WERI-Rb-1 (cell line): ENCODE measurements around the gene DNAH7.

Experiments used
- DNase-seq: peaks from one replicate; pipeline ENCODE4 v3.0.0-alpha.2; 2020
- H3K27ac ChIP-seq: fragments of 250-450 bp; sonication (Bioruptor Pico); 2 replicates; pipeline ENCODE4 v1.5.1; 2020; ENCODE audit warnings: mild to moderate bottlenecking, moderate library complexity
- H3K27me3 ChIP-seq: fragments of 250-450 bp; sonication (Bioruptor Pico); 2 replicates; pipeline ENCODE4 v1.5.1; 2021; ENCODE audit warnings: mild to moderate bottlenecking, low read depth, moderate library complexity; ENCODE audit not compliant: insufficient read depth, severe bottlenecking
- H3K36me3 ChIP-seq: fragments of 250-450 bp; sonication (Bioruptor Pico); 2 replicates; pipeline ENCODE4 v1.5.1; 2020; ENCODE audit warnings: mild to moderate bottlenecking, moderate library complexity
- H3K4me3 ChIP-seq: 2 replicates; pipeline ENCODE4 v1.5.1; 2011; ENCODE audit warnings: low read depth, mild to moderate bottlenecking, control low read depth, low read length
- H3K9me3 ChIP-seq: fragments of 250-450 bp; sonication (Bioruptor Pico); 2 replicates; pipeline ENCODE4 v1.5.1; 2021; ENCODE audit warnings: mild to moderate bottlenecking, moderate library complexity; ENCODE audit not compliant: severe bottlenecking
- CTCF ChIP-seq: IDR thresholded peaks from 2 replicates; pipeline ENCODE4 v1.5.1; 2011; ENCODE audit warnings: low read depth, mild to moderate bottlenecking, control low read depth, inconsistent platforms, low read length

Gene DNAH7

GRCh38 chr2:195912079-195912478 is 156.6 kb downstream of the DNAH7 start:
- Histone ChIP-seq H3K27ac (no peak overlapping the region), H3K36me3 (no peaks in the 10 kb centered on the region), H3K27me3 (no peaks in the 10 kb centered on the region), H3K9me3 (no peaks in the 10 kb centered on the region), H3K4me3 (no peak overlapping the region)
- no peak for TF ChIP-seq CTCF
- no peak for DNase-seq

GRCh38 chr2:195910570-195910969 is 158.1 kb downstream of the DNAH7 start:
- no peak for TF ChIP-seq CTCF
- no peaks in the 10 kb centered on the region for H3K27me3 ChIP-seq
- H3K27ac ChIP-seq, result no peak overlapping the region
- no peaks in the 10 kb centered on the region for H3K36me3 ChIP-seq
- DNase-seq, result no peak
- H3K4me3 ChIP-seq, result no peak overlapping the region
- no peaks in the 10 kb centered on the region for H3K9me3 ChIP-seq

GRCh38 chr2:195909926-195910325 is 158.7 kb downstream of the DNAH7 start:
- Histone ChIP-seq H3K9me3 (no peaks in the 10 kb centered on the region), H3K36me3 (no peaks in the 10 kb centered on the region), H3K27me3 (no peaks in the 10 kb centered on the region), H3K4me3 (no peak overlapping the region), H3K27ac (no peak overlapping the region)
- TF ChIP-seq CTCF, result no peak
- no peak for DNase-seq

GRCh38 chr2:195907474-195907873 is 161.2 kb downstream of the DNAH7 start:
- no peak overlapping the region for H3K27ac ChIP-seq
- H3K4me3 ChIP-seq, result no peak overlapping the region
- TF ChIP-seq CTCF, result no peak
- H3K9me3 ChIP-seq, result no peaks in the 10 kb centered on the region
- no peak for DNase-seq
- H3K27me3 ChIP-seq, result no peaks in the 10 kb centered on the region
- H3K36me3 ChIP-seq, result no peaks in the 10 kb centered on the region

GRCh38 chr2:195903956-195904355 is 164.7 kb downstream of the DNAH7 start:
- Histone ChIP-seq H3K36me3 (no peaks in the 10 kb centered on the region), H3K27me3 (no peaks in the 10 kb centered on the region), H3K27ac (no peak overlapping the region), H3K9me3 (no peaks in the 10 kb centered on the region), H3K4me3 (no peak overlapping the region)
- no peak for TF ChIP-seq CTCF
- DNase-seq, result no peak

- Histone ChIP-seq H3K36me3 (no peaks in the 10 kb centered on the region), H3K27me3 (no peaks in the 10 kb centered on the region), H3K9me3 (no peaks in the 10 kb centered on the region), H3K4me3 (no peak overlapping the region), H3K27ac (no peak overlapping the region)
- TF ChIP-seq CTCF, result no peak
- DNase-seq, result no peak
These were observed 165.8 kb downstream of the DNAH7 start for GRCh38 chr2:195902857-195903256.
